Dedifferentiated amniotic fluid mesenchymal stem cell (primary cell): ENCODE data around the gene TPCN2.

Experiments
- DNase-seq: peaks from one replicate; pipeline ENCODE4 v3.0.0-alpha.2; 2016; ENCODE audit errors: extremely low spot score

Gene TPCN2

DNA sequence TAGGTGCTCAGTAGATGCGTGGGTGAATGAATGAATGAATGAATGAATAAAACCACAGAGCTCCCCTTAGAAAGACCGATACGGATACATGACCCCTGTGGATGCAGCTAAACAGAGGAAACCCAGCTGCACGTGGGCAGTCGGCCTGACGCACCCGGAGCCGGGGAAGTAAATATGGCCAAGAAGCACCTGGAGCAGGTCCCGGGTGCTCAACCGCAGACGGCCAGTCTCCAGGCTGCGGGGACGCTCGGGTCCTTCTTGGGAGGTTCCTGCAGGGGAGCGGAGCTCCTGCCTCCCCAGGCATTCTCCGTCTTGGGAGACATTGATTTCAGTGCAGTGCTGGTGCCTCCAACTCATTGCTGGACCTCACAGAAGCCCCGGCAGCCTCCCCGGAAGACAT lies 11.7 kb upstream of the TPCN2 start:
- no peak for DNase-seq

DNA sequence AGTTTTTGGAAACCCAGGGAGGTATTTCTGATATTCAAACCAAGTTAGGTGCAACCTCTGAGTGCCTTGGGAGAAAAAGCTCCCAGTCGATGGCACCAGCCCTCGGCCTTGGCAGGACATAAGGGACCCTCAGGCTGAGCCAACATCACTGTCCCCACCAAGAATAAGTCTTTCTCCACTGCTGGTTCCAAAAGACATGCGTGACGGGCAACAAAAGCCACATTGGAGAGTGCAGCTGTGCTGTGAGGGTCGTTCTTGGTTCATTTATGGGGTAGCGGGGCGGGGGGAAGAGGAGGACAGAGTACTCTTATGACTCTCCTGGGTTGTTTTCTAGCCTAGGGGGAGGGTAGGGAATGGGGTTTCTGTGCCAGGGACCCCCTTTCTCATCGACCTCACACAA lies 11.2 kb upstream of the TPCN2 start:
- no peak for DNase-seq

DNA sequence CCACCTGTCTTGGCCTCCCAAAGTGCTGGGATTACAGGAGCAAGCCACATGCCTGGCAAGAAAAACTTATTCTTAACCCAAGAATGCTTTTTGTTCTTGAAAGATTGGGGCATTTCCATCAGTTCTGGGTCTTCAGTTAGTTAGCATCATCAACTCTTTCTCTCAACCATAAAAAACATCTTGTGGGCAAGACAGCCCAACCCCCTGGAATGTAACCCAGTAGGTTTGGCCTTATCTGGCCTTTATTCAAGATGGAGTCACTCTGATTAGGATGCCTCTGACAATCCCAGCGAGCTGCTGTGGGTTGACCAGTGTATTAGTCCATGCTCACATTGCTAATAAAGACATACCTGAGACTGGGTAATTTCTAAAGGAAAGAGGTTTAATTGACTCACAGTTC lies 9.2 kb upstream of the TPCN2 start:
- no peak for DNase-seq

DNA sequence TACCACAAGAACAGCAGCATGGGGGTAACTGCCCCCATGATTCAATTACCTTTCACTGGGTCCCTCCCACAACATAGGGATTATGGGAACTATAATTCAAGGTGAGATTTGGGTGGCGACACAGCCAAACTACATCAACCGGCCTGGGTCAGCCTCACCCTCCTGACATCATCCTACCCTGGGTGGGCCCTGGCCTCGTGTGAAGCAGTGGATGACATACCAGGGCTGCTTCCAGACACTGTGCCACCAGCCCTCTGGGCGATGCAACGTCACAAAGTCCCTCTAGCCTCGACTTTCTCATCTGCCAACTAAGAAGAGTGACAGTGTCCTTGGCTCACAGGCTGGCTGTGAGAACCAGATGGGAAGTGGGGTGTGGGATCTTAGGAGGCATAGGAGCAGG lies 8.7 kb upstream of the TPCN2 start:
- no peak for DNase-seq

DNA sequence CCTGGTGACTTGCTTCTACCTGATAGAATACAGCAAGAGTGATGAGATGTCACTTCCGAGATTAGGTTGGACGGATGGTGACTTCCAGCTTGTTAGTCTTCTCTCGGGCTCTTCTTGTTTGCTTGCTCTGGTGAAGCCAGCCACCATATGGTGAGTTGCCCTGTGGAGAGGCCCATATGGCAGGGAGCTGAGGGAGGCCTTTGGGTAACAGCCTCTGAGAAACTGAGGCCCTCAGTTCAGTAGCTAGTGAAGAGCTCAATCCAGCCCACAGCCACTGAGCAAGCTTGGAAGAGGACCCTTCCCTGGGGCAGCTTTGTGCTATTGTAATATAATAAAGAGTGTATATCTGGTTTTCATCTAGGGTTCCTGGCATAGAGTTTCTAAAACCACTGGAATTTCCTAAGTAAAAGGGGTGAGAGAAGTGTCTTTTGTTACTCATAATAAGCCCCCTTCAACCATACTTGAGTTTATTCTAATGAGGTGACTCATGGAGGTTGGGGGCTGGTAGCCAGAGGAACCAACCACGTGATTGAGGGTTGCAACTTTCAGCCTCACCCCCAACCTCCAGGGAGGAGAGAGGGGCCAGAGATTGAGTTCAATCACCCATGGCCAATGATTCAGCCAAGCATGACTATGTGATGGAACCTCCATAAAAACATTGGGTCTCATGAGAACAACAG lies 8.0 kb upstream of the TPCN2 start:
- DNase-seq, result no peak

DNA sequence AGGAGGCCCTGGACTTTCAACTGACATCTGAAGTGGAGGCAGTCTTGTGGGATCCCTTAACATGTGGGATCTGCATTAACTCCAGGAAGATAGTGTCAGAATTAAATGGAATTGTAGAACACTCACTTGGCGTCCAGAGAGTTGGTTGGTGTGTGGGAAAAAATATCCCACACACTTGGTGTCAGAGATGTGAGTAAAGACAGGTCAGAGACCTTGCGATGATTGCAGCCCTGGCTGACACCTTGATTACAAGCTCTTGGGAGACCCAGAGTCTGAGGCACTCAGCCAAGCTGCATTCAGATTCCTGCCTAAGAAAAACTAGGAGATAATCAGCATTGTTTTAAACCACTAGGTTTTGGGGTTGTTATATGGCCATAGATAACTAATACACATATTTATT lies 7.2 kb upstream of the TPCN2 start:
- no peak for DNase-seq

DNA sequence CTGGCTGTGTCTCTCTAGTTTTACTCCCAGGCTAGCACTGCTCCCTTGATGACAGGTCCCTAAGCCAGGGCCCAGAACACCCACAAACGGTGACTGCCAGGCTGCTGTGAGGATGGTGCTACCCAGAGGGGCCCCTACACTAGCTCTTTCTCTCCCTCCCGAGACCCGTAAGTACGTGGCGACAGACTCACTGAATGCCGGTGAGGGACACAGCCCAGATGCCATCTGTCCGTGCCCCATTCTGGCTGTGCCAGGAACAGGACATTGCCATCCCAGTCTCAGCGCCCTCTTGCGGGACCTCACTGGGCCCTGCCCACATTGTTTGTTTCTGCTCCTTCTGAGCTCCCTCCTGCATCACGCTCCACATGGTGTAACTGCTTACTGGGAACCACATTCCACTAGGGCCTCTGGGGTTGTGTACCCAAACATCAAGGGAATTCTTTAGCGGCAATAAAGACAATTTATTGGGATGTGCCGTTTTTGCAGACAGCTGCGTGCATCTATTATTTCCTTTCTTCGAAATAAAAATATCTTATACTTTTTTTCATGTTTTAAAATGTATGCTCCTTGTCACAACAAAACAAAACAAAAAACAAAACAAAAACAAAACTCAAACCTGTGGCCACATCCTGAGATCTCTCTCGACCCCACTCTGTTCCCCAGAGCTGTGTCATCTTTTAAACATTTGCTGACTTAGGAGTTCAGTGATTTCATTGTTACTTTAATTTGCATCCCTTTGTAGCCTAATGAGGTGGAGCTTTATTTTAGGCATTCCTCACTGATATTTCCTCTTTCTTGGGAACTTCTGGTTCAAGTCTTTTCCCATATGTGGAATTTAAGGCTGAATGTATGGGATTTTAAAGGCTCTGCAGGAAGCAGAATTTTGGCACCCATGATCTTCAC lies 4.4 kb upstream of the TPCN2 start:
- peak; percentile 55 for DNase-seq

DNA sequence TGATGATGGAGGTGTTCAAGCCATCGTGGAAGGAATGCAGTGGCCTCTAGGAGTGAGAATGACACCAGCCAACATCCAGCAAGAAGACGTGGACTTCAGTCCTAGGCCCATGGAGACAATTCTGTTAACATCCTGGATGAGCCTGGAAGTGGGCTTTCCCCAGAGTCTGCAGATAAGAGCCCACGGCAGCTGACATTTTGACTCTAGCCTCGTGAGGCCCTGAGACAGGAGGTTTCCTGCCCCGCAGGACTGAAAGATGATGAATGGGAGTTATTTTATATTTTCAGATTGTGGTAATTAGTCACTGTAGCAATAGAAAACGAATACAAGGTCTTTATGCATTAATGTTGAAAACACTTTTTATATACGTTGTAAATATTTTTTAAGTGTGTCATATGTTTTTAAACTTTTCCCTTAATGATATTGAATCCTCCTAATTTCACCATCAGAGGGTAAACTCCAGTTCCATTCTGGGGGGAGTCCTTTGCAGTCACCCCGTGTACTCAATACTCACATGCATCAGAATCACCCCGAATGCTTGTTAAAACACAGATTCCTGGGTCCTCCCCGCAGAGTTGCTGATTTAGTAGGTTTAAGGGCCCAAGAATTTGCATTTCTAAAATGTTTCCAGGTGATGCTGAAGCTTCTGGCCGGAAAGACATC lies 570 bp upstream of the TPCN2 start:
- no peak for DNase-seq

DNA sequence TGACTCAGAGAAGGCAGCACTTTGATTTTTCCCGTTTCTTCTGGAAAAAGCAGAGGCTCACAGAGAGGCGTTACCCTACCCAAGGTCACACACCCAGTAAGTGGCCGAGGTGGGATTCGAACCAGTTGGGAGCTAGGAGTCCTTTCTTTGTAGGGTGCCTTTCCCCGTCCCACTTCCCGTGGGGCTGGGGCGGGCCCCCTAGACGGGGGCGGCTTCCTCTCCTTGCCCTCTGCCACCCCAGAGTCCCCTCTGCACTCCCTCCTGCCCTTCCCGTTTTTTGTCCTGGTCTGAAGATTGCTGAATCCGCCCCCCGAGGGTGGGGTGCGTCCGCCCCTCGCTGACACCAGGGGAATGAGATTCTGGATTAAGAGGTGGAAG lies 747 bp downstream of the TPCN2 start:
- DNase-seq, result no peak

DNA sequence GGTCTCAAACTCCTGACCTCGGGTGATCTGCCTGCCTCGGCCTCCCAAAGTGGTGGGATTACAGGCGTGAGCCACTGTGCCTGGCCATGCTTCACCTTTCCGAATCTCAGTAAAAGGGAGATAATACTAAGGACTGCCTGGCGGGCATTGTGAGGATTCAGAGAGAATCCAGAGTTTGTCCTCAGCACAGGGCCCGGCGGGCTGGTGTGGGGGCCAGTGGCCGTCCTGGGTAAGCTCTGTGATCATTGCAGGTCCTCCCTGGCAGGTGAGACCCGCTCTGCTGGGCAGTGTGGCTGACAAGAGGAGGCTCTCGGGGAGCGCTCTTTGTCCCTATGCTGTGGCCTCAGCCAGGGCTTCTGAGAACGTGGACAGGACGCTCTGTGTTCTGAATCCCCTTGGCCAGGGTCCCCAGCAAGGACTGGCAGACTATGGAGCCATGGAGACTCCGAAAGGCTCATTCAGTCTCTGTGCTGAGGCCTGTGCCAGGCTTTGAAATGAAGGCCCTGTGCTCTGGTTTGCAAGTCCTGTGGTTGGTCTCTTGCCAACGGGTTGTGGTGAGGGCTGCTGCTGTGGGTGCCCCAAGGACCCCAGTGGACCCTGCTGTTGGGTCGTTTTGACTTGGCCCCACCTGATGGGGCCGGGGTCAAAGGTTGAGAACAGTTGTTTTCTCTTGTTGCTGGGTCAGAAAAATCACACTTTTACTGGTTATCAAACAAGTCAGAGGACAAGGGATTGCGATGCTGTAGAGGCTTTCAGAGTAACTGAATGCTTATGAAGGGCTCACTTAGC lies 2.1 kb downstream of the TPCN2 start:
- no peak for DNase-seq

DNA sequence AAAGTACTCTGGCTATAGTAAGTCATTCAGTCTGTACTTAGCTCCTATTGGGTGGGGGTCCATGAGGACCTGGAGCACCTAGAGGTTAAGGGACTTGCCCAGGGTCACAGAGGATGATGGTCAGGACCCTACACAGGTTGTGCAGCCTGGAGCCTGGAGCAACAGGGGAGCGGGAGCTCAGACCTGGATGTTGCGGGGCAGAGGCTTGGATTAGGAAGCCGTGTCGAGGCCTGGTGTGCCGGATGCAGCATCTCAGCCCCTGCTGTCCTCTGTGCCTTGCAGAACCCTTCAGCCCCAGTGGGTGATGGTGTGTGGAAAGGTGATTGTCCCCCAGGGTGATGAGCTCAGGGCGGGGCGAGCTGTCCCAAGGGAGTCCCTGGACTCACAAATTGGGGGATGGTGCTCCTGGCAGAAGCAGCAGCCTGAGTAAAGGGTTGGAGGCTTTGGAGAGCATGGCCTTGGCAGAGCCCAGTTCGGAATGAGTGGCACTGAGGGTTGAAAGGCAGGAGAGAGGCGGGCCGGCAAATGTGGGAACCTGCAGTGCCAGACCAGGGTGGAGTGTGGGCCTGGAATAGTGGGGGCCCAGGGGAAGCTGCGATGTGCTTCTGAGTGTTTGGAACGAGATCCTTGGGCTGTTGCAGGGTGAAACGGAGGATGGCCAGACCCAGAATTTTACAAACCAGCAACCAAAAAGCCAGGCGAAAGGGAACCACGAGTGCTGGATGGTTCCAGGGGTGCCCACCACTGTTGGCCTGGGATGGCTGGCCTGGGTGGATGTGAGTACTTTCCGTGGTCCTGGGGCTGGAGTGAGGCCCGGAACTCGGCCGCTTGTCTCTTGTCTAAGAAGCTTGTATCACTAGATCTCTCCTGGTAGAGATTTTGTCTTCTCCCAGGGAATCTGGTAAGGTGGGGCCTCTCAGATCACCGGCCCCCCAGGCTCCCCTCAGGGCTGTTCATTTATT lies 2.9 kb downstream of the TPCN2 start:
- DNase-seq, result no peak

DNA sequence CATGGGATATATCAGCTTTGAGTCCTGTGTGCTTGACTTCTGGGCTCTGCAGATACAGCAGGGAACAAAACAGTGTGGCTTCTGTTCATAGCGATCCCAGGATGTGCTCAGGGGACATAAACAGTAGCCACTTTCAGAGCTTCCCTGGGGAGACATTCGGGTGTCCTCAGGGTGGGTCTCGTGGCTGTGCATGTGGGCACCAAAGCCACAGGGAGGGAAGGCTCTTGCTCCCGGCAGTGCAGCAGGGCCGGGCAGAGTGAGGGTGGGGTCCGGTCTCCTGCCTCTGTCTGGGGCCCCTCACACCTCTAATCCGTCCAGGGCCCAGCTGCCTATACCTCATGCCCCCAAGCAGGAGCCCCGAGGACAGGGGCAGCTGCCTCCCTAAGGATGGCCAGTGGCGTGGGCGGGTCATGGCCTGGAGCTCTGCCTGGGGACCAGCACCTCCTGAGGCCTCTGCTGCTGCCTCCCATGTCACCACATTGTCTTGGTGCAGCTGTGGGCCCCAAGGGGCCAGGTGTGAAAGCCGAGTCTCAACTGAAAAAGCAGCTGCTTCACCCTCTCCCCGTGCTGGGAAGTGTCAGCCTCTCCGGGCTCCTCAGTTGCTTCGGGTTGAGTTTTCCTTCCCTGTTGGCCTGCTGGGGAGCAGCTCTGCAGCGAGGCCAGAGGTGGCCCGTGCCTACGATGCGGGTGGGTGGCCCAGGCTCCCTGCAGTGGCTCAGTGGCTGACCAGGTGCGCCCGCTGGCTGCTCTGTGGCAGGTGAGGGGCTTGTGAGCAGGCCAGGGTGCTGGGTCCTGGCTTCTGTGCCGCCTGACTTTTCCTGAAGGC lies 3.8 kb downstream of the TPCN2 start:
- no peak for DNase-seq

DNA sequence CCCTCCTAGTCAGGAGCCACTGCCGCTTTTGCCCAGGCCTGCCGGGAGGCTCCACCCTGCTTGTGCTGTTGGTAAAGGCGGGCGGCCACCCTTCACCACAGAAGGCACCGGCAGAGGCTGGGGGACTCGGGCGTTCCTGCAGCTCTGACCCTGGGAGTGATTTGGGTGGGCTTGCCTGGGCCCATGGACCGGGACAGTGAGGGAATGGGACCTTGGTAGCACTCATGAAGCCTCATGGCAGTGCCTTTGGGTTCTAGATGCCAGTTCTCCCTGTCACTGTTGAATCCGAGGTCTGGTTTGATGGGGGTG lies 4.4 kb downstream of the TPCN2 start:
- DNase-seq, result no peak

DNA sequence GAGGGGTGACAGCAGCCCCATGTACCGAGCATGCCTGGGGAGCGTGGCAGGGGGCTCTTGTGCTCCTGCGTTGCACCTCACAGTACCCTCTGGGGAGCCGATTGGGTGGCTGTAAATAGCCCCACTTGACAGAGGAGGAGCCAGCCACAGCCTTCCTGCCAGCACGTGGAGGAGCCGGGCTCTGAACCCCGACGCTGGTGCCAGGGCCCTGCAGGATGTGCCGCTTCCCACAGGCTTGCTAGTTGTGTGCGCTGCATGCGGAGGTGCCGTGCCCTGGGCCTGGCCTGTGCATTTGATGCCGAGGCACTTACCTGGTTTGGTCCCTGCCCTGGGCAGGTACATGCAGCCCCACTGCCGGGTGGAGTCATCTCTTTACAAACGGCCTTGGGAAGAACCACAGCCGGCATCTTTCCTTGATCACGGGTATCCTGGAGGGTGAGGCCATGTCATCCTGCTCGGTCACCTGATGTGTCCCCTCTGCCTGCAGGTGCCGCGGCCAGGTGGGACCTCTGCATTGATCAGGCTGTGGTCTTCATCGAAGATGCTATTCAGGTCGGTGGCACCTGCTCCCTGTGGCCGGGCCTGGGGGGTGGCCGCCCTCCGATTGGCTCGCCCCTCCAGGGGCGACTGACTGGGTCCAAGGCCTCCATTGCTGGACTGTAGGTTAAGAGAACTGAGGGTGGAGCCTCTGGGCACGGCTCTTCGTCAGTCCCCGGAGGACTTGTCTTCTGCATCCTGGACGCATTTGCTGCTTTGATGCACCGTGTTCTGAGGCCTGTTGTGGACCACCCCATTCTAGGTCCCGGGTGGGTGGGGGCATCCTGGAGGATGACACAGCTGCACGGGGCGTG lies 5.0 kb downstream of the TPCN2 start:
- no peak for DNase-seq

DNA sequence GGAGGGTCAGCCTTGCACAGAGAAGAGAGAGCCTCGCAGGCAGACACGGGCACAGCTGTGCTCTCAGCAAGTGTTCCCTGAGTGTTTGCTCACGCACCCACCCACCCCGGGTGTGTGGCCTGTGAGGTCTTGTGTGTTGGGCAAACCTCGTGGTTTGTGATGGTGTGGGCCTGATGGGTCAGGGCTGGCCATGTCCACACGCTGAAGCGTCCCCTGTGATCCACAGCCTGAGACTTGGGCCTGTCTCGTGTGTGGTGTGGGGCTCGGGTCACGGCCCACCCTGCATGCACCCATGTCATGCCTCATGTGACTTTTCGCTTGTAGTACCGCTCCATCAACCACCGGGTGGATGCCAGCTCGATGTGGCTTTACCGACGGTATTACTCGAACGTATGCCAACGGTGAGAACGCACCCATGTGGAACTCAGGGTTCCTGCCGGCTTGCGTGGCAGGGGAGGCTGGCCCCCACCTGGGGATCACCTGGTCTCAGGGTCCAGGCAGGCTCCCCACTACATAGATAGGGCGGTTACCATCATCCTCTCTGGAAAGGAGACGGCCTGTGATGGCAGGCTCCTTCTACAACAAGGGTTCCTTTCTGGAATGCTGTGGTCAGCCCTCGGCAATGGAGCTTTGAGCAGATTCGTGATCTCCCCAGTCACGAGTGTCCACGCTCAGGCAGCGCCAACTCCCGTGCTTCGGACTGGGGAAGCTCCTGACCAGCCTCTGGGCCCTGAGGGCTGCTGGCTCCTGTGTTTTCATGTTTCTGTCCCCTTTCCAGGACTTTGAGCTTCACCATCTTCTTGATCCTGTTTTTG lies 5.9 kb downstream of the TPCN2 start:
- DNase-seq, result no peak

DNA sequence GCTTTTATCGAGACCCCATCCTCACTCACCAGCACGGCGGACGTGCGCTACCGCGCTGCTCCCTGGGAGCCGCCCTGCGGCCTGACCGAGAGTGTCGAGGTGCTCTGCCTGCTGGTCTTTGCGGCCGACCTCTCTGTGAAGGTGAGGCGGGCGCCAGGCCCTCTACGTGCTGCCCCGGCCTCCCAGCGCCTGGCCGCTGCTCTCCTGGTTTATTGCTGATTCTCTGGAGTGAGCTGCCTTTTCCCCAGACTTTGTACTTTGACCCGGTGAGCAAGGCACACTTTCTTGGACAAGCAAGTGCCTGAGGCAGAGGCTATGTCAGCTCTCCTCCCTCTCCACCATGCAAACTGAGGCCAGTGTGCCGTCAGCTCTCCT lies 6.5 kb downstream of the TPCN2 start:
- DNase-seq, result no peak

DNA sequence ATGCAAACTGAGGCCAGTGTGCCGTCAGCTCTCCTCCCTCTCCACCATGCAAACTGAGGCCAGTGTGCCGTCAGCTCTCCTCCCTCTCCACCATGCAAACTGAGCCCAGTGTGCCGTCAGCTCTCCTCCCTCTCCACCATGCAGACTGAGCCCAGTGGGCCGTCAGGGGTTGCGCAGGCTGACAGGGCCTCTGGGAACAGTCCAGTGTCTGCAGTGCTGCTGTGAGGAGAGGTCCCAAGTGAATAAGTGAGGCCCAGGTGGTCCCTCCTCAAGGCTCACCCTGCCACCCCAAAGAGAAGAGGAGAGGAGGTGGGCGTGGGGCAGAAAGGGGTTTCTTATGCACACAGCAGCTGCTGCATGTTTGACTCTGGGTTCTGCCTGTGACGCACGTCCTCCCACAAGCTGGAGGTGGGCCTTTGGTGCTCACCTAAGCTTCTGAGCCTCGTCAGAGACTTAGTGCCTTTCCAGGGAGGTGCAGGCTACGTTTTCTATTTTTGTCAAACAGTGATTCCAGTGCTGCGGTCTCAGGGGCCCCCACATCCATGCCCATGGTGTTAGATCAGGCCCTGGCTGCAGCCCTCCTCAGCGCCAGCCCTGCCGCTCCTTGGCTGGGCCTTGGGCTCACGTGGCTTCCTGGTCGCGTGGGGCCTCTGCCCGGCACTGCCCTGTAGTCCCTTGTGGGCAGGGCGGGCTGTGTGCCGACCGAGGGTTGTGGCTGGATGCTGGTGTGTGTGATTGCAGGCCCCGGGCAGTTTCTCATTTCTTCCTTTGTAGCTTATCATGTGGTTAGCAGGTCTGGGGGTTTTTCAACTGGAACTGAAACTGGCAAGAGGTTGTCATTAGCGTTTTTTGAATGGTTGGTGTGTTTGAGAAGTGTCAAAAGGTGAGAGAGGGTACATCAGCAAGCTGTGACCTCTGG lies 7.1 kb downstream of the TPCN2 start:
- DNase-seq, result no peak
